Measurements from ENCODE around the gene APLF.
"Not testable (repeated sequence)": the region's sequence is repeated elsewhere in the genome, so short reads cannot be mapped to it uniquely, and the experiment has no call there.

APLF gene

GRCh38 chr2:68441179-68441993, 26.0 kb upstream of the APLF start:
- peak; percentile 80 for DNase-seq (ENCODE audit: low read depth)

- no peak for DNase-seq (ENCODE audit: low read depth)
Observed at GRCh38 chr2:68441994-68442322, 25.4 kb upstream of the APLF start.

- DNase-seq (ENCODE audit: low read depth): not testable (repeated sequence)
Observed at GRCh38 chr2:68446425-68446824, 21.0 kb upstream of the APLF start.

DNA sequence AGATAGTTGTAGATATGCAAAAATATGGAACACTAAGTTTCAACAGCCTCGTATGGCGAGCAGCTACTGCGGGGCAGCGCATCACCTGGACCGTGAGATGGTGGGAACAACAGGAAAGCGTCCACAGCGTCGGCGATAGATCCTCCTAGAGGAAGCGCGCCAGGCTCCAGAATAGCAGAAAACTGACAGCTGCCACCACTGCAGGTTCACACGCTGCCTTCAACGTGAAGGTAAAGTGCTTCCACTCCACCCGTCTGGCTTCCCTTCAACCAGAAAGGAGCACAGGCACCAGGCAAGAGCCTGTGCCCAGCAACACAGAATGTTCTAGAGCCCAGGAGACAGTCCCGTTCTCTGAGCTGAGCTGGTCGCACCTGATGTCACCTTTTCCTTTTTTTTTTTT, 20.3 kb upstream of the APLF start:
- no peak for DNase-seq (ENCODE audit: low read depth)

GRCh38 chr2:68448671-68449653, 18.4 kb upstream of the APLF start:
- DNase-seq (ENCODE audit: low read depth): no peak

GRCh38 chr2:68452158-68452900, 15.1 kb upstream of the APLF start:
- no peak for DNase-seq (ENCODE audit: low read depth)

DNA sequence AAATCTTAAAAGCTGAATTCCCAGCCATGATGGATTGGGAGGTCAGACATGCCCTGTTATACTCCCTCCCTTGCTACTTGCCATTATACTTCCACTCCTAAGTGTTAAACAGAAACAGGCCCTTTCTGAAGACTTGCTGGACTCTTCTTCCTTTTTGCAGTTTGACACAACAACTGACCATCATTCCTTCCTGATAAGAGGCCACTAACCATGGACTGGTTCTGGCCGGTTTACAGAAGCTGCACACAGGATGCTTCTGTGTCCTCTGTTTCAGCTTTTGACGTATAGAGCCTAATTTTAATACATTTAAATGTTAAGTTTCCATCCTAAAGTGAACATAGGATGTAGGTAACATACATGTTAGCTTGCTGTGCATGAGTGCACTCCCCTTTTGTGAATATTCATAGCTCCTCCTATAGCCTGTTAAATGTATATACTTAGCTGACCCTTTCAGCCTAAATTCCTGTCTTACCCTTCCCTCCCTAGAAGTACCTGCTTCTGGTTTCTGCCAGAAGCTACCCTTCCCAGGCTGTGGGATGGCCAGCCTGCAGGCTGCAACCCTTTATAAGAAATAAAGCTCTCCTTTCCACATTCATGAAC, 13.5 kb upstream of the APLF start:
- no peak for DNase-seq (ENCODE audit: low read depth)

DNA sequence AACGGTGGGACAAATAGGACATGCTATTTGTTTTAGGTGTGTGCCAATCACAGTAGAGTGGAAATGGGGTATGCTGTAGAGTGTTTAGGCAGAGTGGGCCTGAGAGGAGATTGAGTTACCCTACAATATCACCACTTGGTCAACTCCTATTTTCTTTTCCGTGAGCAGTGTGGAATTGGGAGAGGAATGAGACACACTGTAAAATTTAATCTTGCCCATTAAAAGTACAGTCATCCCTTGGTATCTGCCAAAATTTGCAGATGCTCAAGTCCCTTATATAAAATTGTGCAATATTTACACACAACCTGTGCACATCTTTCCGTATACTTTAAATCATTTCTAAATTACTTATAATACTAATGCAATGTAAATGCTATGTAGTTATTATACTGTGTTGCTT, 12.7 kb upstream of the APLF start:
- DNase-seq (ENCODE audit: low read depth): no peak

DNA sequence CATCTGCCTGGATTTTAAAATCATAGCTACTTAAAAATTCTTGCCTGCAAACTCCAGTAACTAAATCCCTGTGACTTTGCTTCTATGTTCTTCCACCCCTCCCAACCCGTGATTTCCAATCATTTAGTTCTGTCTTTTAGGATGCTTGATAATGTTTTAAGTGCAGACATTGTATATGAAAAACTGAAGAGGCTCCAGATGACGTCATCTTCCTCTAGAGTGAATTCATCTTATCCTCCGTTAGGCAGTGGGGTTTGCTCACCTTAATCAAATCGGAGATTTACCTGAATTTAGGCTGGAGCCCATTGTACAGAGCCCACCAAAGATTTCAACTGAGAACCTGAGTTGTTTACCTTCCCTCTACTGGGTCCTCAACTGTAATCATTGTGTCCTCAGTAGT, 11.2 kb upstream of the APLF start:
- no peak for DNase-seq (ENCODE audit: low read depth)

DNA sequence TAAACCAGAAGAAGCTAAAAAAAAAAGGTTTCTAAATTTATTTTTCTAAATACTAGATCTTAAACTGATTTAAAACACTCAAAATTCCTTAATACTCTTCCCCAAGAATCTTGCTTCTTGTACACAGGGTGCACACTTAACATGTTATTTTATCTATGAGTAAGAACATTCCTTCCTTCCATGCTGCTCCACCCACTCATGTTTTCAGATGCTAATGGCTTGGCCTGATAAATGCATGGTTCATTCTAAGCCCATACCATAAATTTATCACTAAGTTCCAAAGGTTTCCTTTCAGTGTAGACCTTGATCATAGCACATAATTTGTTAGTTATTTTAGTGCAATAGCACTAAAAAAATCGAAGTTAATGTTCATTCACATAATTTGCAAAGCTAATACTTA, 8.4 kb upstream of the APLF start:
- peak; percentile 65 for DNase-seq (ENCODE audit: low read depth)

GRCh38 chr2:68463287-68463877, 4.0 kb upstream of the APLF start:
- DNase-seq (ENCODE audit: low read depth): peak; percentile 63

- DNase-seq (ENCODE audit: low read depth): no peak
Observed at GRCh38 chr2:68464651-68465050, 2.7 kb upstream of the APLF start.

DNA sequence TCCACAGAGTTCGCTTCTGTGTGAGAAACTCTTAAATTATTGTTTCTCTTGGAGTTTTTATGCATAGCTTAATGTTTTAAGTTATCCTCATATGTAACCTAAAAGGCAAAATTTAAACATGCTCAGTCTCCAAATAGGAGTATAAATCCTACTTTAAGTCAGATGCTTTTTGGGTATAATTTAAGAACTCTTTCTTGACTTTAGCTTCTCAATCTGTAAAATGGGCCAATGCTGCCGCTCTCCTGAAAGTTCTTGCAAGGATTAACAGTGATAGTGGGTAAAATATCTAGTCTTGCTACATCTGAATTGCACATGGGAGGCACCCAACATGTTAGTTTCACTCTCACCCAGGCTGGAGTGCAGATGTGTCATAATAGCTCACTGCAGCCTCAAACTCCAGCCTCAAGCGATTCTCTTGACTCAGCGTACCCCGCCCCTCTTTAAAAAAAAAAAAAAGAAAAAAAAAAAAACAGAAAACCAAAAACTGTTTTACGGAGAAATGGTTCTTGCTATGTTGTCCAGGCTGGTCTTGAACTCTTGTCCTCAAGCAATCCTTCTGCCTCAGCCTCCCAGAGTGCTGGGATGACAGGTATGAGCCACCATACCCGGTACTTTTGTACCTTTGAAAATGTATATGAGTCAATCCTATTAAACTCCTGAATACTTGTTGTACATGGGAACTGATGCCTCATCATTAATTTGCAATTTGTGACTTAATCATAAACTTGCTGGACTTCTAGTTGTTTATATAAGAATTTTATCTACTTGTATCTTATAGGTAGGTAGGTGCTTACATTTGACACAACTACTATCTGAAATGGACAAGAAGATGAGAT, 2.1 kb upstream of the APLF start:
- DNase-seq (ENCODE audit: low read depth): peak; percentile 40

GRCh38 chr2:68466361-68466777, 1.0 kb upstream of the APLF start:
- peak; percentile 73 for DNase-seq (ENCODE audit: low read depth)

DNA sequence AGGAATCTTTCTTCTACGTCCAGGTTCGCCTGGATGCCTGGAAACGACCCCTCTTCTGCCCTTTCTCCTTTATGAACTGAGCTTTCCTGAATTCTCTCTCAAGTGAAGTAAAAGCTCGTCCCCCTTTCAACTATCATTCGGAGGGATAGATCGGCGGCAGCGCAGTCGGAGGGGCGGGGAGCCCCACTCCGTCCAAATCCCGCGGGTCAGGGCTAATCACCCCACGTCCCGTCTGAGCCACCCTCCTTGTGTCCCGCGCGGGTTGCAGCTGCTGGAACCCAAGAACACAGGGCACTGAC, 658 bp upstream of the APLF start:
- DNase-seq (ENCODE audit: low read depth): no peak

DNA sequence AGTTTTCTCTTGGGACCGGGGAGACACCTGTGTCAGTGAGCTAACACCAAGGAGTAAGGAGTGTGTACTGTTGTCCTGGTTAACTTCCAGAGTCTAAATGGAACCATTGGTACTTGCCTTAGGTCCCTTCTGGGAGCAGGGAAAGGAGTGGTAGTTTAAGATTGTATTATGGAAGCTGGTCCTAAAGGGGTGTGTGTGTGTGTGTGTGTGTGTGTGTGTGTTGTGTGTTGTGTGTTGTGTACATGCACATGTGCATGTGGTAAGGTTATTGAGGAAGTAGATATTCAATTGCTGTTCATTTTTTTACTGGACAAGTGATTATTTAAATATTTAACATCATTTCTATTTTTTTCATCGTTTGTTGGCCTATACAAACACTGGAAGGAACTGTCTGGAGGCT, 1.4 kb downstream of the APLF start:
- DNase-seq (ENCODE audit: low read depth): no peak

DNA sequence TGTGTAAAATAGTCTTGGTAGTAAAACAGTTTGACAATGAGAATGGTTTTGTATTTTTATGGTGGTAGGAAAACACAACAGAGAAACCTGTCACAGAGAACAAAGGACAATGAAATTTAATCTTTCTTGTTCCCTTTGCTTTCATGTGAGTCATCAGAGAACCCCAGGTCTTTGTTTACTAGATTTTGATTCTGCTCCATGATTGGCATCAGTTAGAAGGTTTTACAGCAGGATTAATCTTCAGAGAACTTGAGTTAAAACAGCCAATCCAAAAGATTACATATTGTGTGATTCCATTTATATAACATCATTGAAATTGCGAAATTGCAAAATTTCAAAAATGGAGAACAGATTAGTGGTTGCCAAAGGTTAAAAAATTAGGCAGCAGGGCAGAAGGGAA, 2.5 kb downstream of the APLF start:
- DNase-seq (ENCODE audit: low read depth): peak; percentile 18

DNA sequence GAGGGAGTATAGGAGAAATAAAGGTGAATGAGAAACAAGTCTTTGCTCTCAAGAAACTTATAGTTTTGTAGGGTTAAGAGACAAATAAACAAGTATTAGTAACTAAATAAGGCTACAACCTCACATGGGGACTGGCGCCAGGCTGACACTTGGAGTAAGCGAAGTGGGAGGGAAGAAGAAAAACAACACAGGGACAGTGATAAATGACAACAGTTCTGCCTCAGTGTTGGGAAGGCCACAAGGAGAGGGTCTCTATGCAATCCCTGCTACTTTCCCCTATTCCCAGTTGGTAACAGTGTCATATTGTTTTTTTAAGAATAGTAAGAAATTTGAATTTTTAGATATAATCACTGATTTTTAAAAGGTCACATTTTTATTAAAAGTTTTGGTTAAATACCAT, 4.0 kb downstream of the APLF start:
- DNase-seq (ENCODE audit: low read depth): no peak

GRCh38 chr2:68472796-68473414, 5.5 kb downstream of the APLF start:
- no peak for DNase-seq (ENCODE audit: low read depth)

DNA sequence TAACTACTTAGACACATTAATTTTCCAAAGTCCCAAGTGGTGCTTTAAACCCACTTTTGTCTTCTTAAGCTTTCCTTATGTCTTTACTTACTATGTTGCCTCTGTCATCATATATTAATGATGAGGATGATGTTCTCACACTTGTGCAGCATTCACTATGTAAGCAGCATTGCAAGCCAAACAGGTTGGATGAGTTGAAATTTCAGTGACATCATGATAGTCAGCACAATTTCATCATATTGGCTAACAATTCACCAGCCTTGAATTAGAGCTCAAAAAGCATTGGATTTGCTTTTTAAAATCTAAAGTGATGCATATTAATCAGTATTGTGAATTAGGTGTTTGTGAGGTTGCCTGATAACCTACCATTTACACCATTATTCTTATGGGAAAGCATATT, 7.7 kb downstream of the APLF start:
- peak; percentile 15 for DNase-seq (ENCODE audit: low read depth)
